ENCODE measurements around the gene THBD.

The THBD gene

DNA sequence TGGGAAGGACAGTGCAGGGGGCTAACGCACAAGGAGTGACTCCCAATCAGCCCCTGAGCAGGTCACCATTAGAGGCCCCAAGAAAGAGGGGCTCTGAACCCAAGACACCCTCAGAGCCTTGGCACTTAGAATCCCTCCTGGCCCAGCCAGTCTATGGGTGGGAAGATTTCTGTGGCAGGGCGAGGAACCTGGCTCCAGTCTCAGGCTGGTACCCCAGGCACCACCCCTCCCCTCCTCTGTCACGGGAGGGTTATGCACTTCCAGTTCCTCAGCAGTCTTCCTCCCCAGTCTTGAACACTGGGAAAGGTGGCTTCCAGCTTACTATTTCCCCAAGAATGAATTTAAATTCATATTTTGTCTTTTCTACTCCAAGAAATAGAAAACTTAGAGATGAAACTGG, 42.0 kb downstream of the THBD start:
- Histone ChIP-seq H3K4me3 (replicated peaks; ENCODE audit: insufficient read depth, low read length) (no peak overlapping the region), H3K27me3 (ENCODE audit: insufficient read depth, poor library complexity, severe bottlenecking) (no peaks in the 10 kb centered on the region), H3K27ac (replicated peaks) (no peak overlapping the region)
- DNase-seq (ENCODE audit: low read depth in 1 of 2, low spot score in 1 of 2) = no peak
- TF ChIP-seq GABPA (IDR thresholded peaks at IDR 0.05; ENCODE audit: low read depth) = no peak
- TF ChIP-seq POLR2AphosphoS5 (IDR thresholded peaks at IDR 0.05; ENCODE audit: low read depth) = no peak
- TF ChIP-seq SPI1 (IDR thresholded peaks at IDR 0.05; ENCODE audit: borderline replicate concordance, low read depth) = no peak
- TF ChIP-seq, protein P1, sequence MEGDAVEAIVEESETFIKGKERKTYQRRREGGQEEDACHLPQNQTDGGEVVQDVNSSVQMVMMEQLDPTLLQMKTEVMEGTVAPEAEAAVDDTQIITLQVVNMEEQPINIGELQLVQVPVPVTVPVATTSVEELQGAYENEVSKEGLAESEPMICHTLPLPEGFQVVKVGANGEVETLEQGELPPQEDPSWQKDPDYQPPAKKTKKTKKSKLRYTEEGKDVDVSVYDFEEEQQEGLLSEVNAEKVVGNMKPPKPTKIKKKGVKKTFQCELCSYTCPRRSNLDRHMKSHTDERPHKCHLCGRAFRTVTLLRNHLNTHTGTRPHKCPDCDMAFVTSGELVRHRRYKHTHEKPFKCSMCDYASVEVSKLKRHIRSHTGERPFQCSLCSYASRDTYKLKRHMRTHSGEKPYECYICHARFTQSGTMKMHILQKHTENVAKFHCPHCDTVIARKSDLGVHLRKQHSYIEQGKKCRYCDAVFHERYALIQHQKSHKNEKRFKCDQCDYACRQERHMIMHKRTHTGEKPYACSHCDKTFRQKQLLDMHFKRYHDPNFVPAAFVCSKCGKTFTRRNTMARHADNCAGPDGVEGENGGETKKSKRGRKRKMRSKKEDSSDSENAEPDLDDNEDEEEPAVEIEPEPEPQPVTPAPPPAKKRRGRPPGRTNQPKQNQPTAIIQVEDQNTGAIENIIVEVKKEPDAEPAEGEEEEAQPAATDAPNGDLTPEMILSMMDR (IDR thresholded peaks at IDR 0.05; ENCODE audit: insufficient read depth, low read length) = no peak
- TF ChIP-seq, protein P2, sequence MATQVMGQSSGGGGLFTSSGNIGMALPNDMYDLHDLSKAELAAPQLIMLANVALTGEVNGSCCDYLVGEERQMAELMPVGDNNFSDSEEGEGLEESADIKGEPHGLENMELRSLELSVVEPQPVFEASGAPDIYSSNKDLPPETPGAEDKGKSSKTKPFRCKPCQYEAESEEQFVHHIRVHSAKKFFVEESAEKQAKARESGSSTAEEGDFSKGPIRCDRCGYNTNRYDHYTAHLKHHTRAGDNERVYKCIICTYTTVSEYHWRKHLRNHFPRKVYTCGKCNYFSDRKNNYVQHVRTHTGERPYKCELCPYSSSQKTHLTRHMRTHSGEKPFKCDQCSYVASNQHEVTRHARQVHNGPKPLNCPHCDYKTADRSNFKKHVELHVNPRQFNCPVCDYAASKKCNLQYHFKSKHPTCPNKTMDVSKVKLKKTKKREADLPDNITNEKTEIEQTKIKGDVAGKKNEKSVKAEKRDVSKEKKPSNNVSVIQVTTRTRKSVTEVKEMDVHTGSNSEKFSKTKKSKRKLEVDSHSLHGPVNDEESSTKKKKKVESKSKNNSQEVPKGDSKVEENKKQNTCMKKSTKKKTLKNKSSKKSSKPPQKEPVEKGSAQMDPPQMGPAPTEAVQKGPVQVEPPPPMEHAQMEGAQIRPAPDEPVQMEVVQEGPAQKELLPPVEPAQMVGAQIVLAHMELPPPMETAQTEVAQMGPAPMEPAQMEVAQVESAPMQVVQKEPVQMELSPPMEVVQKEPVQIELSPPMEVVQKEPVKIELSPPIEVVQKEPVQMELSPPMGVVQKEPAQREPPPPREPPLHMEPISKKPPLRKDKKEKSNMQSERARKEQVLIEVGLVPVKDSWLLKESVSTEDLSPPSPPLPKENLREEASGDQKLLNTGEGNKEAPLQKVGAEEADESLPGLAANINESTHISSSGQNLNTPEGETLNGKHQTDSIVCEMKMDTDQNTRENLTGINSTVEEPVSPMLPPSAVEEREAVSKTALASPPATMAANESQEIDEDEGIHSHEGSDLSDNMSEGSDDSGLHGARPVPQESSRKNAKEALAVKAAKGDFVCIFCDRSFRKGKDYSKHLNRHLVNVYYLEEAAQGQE (IDR thresholded peaks at IDR 0.05; ENCODE audit: insufficient replicate concordance, low read depth) = no peak

DNA sequence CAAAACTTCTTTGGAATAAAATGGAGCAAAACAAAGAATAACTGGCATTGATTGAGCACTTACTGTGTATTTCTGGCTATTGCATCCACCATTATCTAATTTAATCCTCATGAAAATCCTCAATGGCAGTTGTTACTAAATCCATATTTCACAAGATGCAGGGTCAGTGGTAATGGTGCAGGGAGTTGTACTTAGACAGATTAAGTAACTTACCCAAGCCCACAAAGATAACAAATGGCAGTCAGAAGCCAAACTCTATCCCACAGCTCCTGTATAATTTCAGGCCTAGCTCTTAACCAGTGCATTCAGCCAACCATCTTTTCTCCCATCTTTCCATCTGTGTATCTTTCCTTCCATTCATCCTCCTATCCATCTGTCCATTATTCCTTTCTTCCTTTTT, 43.7 kb downstream of the THBD start:
- Histone ChIP-seq H3K4me3 (replicated peaks; ENCODE audit: insufficient read depth, low read length) (no peak overlapping the region), H3K27me3 (ENCODE audit: insufficient read depth, poor library complexity, severe bottlenecking) (no peaks in the 10 kb centered on the region), H3K27ac (replicated peaks) (no peak overlapping the region)
- DNase-seq (ENCODE audit: low read depth in 1 of 2, low spot score in 1 of 2) = peak; percentile 28 to 52
- TF ChIP-seq, protein P1 (IDR thresholded peaks at IDR 0.05; ENCODE audit: insufficient read depth, low read length) = no peak
- TF ChIP-seq SPI1 (IDR thresholded peaks at IDR 0.05; ENCODE audit: borderline replicate concordance, low read depth) = no peak
- no peak for TF ChIP-seq GABPA (IDR thresholded peaks at IDR 0.05; ENCODE audit: low read depth)
- no peak for TF ChIP-seq POLR2AphosphoS5 (IDR thresholded peaks at IDR 0.05; ENCODE audit: low read depth)
- TF ChIP-seq, protein P2 (IDR thresholded peaks at IDR 0.05; ENCODE audit: insufficient replicate concordance, low read depth) = no peak

DNA sequence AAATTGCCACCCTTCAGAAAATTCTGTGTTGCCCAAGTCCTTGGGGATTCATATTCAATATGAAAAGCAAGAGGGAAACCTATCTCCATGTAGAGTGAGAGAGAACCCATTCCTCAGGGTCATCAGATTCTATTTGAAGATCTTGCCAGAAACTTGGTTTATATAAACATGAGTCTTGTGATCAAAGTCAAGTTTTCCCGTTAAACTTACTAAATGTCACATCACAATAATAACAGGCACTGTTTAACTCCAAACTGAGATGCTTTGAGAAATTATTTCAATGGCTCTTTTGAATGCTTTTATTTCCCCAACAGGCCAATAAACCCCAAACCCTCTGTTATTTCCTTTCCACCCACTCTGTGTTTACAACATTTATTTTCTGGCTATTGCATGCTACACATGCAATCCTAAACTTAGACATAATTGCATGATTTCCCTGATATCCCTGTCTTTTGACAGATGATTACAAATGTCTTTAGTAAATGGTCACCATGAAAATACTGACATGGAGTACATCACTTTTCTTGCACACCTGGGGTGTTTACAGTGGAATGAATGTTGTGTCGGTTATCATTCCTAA, 45.5 kb downstream of the THBD start:
- Histone ChIP-seq H3K27me3 (ENCODE audit: insufficient read depth, poor library complexity, severe bottlenecking) (no peaks in the 10 kb centered on the region), H3K4me3 (replicated peaks; ENCODE audit: insufficient read depth, low read length) (no peak overlapping the region), H3K27ac (replicated peaks) (no peak overlapping the region)
- DNase-seq (ENCODE audit: low read depth in 1 of 2, low spot score in 1 of 2) = no peak
- TF ChIP-seq, protein P2 (IDR thresholded peaks at IDR 0.05; ENCODE audit: insufficient replicate concordance, low read depth) = no peak

Measured in HL-60 (cell line).